HG03060 (cell line): Measurements from ENCODE around the gene DGKE.
A peak's percentile ranks its signal among the peaks of the same experiment; 100 is the strongest.

Experiments
- ATAC-seq: cut with Tn5 transposase; IDR thresholded peaks from one replicate; pipeline ENCODE4 v1.9.1; 2021; ENCODE audit warnings: low read depth, moderate number of reproducible peaks; ENCODE audit not compliant: unreplicated experiment

DGKE gene

DNA sequence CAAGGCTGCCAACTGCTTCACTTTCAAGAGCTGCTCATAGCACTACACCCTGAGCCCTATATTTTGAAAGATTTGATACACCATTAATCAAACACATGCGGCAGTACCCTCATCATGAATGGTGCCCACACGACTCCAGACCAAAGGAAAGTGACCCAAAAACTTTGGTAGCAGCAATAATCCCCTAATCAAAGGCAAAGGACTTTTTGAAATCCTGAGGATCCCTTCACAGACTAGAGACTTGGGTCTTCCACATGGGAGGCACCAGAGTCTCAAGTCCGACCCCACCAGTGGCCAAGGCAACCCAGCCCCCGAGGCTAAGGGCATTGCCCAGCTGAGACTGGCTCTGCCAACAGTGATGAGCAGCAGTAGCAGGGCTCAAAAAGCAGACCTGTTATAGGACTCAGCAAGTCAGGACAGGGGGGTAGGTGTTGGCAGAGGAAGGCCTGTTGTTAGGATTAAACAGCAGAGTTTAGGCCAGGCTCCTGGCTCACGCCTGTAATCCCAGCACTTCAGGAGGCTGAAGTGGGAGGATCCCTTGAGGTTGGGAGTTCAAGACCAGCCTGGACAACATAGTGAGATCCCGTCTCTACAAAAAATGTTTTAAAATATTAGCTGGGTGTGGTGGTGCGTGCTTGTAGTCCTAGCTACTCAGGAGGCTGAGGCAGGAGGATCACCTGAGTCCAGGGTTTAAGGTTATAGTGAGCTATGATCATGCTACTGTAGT lies 76.7 kb downstream of the DGKE start:
- ATAC-seq, result no peak

GRCh38 chr17:56912105-56912999 lies 78.4 kb downstream of the DGKE start:
- no peak for ATAC-seq

DNA sequence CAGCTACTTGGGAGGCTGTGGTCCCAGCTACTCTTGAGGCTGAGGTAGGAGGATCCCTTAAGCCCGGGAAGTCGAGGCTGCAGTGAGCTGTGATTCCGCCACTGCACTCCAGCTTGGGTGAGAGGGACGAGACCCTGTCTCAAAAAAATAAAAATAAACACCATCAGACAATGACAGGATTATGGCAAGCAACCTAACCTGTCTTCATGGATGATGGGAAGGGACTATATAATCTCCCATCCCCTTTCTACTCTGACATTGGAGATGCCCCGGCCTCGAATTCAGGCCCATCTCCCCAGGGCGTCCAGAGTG lies 79.0 kb downstream of the DGKE start:
- no peak for ATAC-seq

GRCh38 chr17:56913353-56913866 lies 79.5 kb downstream of the DGKE start:
- ATAC-seq, result peak; percentile 2

GRCh38 chr17:56913867-56914580 lies 80.1 kb downstream of the DGKE start, which contains the start of gene TRIM25:
TRIM25 (minus strand) TSS chr17:56914049; CDS start chr17:56913988, 61 bp downstream.
- ATAC-seq, result peak; percentile 44

GRCh38 chr17:56914581-56915273 lies 80.8 kb downstream of the DGKE start:
- ATAC-seq, result no peak

DNA sequence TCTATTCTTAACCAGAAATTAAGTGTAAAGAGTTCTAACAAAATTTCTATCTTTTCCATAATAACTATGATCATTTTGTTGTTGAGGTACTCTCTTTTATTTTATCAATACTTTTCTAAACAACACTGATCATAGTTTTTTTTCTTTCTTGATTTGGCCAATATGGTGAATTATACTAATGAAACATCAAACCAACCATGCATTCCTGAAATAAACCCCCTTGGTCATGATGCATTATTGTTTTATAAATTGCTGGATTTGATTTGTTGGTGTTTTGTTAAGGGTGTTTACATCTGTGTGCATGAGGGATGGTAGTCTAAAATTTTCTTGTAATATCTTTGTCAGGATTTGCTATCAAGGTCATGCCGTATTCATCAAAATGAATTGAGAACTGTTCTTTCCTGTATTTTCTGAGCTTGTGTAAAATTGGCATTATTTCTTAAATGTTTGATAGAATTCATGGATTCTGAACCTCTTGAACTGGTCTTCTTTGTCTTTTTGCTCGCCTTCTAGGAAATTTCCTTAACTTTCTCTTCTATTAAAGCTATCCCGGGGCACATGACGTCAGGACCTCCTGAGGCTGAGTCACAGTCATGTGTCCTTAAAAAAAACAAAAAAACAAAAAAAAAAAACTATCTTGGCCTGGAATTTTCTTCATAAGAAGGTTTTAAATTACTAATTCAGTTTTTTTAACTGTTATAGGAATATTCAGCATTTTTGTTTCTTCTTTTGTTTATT lies 83.8 kb downstream of the DGKE start:
- ATAC-seq, result no peak

GRCh38 chr17:56918916-56919315 lies 85.0 kb downstream of the DGKE start:
- ATAC-seq, result no peak
